Stimulated activated naive CD8-positive, alpha-beta T cell treated with anti-CD3 and anti-CD28 coated beads, Interleukin-15, Interleukin-2, amounts not matched to agents 100 U/mL and 50 U/mL, for 24 hours (primary cell): Measurements from ENCODE around the gene AGBL4.

Source experiments
- ATAC-seq: fragments of 150-1000 bp; cut with Tn5 transposase; one replicate; pipeline ENCODE4 v1.10.0; 2021
- DNase-seq: peaks from one replicate; pipeline ENCODE4 v3.0.0; 2021

AGBL4 gene

DNA sequence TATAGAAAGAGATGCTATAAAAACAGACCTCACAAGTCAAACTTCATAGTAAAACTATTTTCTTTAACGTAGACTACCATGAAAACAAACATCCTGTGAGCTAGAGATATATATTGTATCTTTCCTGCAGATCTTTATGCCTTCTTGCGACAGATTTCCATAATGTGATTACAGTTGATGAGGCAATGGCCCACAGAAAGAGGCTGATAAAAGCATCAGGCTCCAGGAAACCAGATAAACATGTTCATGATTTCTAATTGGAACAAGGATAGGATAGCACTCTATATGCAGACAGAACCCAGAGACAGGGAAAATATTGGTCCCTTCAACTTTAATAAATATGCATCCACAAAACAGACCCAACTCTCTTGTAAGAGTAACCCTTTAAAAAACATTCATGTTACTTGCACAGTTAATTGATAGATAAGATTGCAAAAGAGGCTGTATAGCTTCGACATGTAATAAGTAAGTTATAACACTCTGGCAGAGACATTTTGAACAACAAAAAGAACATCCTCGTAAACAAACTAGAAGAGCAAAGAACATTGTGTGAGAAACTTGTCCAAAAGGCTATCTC, 329.4 kb downstream of the AGBL4 start:
- no peak for ATAC-seq
- no peak for DNase-seq

DNA sequence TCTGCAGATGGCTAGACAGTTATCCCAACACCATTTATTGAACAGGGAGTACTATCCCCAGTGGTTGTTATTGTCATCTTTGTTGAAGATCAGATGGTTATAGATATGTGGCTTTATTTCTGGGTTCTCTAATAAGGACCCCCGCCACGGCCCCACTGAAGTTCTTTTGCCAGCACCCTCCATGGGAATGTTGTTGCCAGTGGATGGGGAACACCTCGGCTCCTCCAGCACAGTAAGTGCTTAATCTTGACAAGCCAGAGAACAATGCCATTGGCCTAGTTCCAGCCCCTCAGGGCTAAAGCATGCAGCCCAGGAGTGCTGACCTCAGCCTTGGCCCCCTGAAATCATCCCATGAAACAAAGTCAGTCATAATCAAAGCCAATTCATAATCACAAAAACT, 337.6 kb downstream of the AGBL4 start:
- ATAC-seq: no peak

DNA sequence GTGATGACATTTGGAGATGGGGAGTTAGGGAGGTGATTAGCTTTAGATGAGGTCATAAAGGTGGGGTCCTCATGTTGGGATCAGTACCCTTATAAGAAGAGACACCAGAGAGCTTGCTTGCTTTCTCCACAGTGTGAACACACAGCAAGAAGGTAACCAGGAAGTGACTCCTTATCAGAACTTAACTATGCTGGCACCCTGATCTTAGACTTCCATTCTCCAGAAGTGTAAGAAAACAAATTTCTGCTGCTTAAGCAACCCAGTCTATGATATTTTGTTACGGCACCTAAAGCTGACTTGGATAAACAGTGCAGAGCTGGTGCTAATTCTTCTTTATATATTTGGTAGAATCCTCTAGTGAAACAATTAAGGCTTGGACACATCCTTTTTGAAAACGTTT, 346.0 kb downstream of the AGBL4 start:
- ATAC-seq (no peak), DNase-seq (no peak)

More for the DNA sequence above, 337.6 kb downstream of the AGBL4 start:
- no peak for DNase-seq

DNA sequence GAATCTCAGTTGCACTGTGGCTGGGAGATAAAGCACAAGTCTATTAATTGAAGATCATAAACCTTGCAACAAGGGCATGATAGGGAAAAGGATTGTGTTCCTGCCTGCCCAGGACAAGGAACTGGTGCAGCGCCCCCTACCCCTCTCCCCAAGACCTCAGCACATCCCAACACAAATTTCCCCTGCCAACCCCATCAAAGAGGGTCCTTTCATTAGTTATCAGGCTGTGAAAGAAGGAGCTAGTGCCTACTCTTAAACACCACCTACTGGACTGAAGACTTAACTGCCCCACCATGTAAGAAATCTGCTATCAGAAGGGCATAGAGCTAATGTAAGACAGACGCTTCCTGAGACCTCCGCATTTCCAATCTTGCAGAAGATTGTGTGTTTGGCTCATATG, 372.6 kb downstream of the AGBL4 start:
- DNase-seq (no peak), ATAC-seq (no peak)

DNA sequence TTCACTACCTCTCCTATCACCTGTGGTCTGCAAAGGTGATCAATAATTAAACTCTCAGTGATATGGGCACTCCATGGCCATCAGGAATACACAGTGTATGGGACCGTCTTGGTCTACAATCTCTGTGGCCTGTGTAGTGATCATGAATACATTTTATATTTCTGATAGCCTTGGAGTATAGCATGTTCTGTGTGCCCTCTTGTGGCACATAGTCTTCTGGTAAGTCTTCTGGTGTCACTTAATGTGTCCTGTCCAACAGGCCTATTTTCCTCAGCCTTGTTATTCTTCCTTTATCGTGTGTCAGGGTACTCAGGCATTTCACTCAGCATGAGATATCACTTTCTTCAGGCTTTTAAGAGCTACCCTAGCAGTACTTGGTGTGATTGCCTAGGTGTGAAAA, 393.6 kb downstream of the AGBL4 start:
- ATAC-seq (no peak), DNase-seq (no peak)

DNA sequence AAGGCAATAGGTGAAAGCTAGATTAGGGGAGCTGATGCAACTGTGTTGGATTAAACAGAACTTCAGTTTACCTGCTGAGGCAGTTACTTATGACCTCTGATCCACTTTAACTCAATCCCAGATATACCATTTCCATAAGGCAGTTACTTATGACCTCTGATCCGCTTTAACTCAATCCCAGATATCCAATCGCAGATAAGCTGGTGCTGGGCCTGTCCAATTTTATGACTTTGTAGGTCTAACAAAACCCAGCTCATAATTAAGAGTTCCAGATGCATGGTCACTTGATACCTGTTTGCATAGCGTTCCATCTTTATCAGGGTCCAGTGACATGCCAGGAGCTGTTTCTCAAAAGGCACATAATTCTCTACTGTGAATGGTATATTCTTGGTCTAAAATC, 396.0 kb downstream of the AGBL4 start:
- ATAC-seq: no peak
- no peak for DNase-seq

DNA sequence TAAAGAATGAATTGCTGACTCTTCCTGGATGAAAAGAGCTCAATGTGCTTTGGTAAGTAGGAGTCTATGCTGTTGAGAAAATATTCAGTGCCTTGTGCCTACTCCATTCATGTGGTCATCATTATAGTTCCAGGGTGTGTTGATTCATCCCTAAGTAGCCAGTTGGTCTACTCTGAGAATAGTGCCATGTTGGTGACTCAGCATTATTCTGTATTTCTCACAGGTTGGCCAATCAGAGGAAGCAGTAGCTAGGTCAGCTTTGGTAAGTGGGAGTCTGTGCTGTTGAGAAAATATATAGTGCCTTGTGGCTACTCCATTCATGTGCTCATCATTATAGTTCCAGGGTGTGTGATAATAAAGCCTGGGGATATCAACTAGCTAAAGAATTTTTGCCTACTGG, 397.3 kb downstream of the AGBL4 start:
- ATAC-seq (no peak), DNase-seq (no peak)

DNA sequence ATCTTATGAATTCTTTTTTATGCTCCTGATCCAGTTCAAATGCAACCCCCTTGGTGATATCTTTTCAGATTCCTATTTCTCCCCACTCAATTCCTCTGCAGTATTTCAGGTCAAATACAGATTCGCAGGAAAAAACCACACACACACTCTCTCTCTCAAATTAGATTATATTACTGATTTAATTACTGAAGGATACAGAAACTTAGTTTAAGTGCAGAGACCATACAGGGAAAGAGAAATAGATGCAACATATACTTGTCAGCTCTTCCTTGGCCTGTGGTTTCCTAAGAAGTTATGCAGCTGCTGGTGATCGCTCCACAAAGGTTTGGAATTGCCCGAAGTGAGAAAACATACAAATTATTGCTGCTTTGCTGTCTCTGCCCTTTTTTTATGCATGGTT, 400.9 kb downstream of the AGBL4 start:
- ATAC-seq: no peak
- no peak for DNase-seq

DNA sequence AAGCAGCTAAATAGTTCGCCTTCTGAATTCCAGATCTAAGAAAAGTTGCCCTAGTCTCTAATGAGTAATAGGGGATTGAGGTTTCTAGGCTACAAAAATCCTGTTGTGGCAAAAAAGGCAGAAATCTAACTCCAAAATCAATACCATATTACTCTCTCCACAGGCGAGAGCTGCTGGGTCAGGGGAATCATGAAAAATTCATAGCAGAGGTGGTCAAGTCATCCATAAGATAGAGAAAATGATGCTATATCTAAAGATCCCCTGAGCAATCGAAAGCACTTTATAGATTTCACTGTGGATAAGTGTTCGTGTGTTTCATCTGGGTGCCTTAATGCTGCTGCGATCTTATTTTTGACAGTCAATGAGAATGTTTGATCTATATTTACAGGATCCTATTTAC, 417.7 kb downstream of the AGBL4 start:
- ATAC-seq: no peak
- DNase-seq: no peak

DNA sequence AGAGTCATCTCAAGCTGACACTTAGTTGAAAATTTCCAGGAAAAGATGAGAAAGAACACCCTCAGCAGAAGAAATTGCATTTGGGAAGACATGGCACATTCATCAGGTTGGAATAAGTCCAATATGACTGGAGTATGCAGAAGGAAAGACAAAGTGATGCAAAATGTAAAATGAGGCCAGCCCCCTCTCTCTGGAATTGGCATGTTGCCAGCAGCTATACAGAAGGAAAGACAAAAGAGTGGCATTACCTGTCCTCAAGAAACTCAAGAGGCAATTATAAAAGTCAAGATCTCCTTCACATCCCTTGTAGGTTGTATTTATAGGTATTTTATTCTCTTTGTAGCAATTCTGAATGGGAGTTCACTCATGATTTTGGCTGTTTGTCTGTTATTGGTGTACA, 426.3 kb downstream of the AGBL4 start:
- DNase-seq (no peak), ATAC-seq (no peak)

DNA sequence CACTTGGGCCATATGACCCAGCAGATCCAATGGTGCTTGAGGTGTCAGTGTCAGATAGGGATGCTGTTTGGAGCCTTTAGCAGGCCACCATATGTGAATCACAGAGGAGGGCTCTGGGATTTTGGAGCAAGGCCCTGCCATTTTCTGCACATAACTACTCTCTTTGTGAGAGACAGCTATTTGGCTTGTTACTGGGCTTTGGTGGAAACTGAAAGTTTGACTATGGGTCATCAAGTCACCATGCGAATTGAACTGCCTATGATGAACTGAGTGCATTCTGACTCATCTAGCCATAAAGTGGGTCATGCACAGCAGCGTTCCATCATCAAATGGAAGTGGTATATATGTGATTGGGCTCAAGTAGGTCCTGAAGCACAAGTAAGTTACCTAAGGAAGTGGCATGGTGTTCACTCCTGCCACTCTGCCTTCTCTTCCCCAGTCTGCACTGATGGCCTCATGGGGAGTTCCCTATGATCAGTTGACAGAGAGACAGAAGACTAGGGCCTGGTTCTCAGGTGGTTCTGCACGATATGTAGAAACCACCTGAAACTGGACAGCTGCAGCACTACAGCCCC, 447.3 kb downstream of the AGBL4 start:
- no peak for DNase-seq
- ATAC-seq: no peak

DNA sequence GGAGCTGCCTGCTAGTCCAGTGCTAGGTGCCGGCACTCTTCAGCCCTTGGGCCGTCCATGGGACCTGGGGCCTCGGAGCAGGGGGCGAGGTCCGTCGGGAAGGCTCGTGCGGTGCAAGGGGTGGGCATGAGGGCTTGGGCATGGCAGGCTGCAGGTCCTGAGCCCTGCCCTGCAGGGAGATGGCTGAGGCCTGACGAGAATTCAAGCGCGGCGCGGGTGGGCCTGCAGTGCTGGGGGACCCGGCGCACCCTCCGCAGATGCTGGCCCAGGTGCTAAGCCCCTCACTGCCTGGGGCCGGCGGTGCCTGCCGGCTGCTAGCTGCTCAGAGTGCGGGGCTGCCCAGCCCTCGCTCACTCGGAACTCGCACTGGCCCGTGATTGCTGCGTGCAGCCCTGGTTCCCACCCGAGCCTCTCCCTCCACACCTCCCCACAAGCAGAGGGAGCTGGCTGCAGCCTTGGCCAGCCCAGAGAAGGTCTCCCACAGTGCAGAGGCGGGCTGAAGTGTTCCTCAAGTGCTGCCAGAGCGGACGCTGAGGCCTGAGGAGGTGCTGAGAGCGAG, 467.0 kb downstream of the AGBL4 start:
- ATAC-seq: no peak
- DNase-seq: no peak

DNA sequence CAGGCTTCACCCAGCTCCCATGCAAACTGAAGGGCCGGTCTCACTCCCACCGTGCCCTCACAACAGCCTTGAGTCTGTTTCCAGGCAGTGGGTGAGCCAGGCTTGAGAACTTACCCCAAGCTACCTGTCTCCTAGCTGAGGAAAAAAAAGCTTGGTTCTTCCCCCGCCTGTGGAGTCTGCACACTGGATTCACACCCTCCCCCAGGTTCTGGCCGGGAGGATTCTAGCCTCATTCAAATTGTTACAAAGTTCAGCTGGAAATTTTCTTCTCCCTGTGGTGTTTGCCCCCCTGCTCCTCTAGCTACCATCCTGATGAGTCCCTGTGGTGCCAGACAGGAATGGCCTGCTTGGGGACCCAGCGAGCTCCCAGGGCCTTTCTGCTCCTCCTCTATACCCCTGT, 471.7 kb downstream of the AGBL4 start:
- no peak for ATAC-seq
- DNase-seq: no peak

DNA sequence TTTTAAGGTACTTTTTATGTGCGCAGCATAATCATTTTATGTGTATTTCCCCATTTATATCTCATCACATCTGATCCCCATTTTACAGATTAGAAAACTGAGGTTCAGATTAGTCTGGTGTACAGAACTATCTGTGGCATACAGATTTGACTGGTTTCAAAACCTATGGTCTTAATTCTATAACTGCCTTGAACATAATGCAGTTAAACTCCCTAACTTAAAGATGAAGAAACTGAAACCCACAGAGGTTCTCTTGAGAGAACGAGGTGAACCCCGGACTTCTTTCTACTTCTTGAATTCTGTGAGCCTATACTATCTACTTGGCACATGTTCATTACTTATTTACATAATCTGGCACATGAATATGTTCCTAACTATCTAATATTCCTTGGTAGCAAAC, 479.1 kb downstream of the AGBL4 start:
- DNase-seq: no peak
- no peak for ATAC-seq

DNA sequence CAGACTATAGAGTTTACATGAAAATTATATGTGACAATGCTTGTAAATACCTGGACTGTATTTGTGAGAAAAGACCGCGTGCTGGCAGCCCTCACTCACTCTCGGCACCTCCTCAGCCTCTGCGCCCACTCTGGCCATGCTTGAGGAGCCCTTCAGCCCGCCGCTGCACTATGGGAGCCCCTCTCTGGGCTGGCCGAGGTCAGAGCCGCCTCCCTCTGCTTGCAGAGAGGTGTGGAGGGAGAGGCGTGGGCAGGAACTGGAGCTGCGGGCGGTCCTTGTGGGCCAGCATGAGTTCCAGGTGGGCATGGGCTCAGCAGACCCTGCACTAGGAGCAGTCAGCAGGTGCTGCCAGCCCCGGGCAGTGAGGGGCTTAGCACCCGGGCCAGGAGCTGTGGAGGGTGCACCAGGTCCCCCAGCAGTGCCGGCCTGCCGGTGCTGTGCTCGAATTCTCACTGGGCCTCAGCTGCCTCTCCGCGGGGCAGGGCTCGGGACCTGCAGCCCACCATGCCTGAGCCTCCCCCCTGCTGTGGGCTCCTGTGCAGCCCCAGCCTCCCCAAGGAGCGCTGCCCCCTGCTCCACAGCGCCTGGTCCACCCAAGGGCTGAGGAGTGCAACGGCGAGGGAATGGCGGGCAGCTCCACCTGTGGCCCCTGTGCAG, 482.5 kb downstream of the AGBL4 start:
- DNase-seq: no peak
- no peak for ATAC-seq

DNA sequence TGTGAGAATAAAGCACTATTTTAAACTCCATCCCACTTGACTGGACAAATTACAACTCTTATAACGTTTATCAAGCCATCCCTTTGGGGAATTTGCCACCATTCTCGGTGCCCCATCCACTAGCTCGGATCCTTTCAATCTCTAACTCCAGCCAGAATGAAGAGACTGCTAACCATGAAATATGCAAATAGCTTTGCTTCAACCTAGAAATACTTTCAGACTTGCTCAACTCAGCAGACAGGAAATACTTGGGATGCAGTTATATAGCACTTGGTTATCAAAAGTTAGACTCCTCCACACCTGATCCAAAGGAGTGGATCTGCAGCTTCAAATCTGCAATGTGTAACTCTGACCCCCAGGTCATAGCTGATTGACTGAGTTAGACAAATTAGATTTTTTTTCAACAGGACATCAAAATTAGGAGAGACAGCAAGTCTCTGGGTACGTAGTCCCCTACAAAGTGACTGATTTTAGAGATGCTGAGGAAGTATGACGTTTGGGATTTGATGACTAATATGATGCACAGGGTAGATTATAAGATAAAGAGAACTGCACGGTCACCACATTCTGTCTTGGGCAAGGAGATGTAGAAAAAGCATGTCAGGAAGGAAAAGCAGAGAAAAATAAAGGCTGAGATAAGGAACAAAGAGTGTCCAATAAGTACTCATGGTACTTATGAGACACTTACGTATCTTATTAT, 496.0 kb downstream of the AGBL4 start:
- no peak for ATAC-seq
- no peak for DNase-seq

DNA sequence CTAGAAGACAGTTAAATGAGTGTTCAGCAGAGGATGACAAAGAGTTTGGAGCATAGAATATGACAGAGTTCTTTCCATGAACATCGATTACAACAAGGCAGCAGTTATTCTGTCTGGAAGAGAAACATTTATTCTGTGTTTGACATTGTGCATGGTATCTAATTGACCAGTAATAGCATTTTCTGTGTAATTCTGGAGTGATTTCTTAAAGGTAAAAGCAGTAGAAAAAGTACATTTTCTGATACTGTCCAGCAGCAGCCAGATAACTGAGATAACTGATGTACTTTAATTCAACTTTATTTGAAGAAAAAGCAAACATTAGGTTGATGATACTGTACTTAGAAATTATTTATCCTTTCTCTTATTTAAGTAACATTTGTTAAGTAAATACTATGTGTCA, 497.1 kb downstream of the AGBL4 start:
- ATAC-seq (no peak), DNase-seq (no peak)

DNA sequence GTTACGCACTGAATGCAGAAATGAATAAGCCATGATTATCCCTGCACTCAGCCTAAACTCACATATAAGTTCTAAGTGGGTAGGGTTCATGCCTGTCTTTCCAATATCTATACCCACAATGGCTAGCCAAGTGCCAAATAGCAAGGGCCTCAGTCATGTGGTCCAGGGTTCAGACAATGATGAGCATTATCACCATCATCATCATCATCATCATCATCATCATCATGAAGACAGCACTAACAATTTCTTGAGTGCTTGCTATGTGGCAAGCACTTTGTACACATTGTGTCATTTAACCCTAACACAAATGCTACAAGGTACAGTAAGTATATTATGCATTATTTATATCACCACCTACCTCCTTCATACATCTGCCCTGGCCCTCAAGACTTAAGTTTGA, 500.0 kb downstream of the AGBL4 start:
- ATAC-seq: no peak
- no peak for DNase-seq

DNA sequence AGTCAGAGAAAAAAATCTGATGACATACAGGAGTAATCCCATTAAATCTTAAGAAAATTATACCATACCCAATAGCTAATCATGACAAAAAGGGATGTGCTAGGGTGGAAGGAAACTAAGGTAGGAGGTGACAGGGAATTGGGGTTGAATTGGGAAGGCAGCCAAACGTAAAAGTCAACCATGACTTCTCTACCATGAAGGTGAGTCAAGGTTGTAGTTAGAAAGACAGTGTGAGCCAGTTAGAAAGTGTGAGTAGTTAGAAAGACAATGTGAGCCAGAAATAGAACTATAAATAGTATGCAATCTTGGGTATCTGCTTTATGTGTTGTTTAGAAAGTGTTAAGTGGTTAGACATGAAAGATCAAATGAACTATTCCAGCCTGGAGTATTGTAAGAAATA, 556.8 kb downstream of the AGBL4 start:
- DNase-seq (no peak), ATAC-seq (no peak)

DNA sequence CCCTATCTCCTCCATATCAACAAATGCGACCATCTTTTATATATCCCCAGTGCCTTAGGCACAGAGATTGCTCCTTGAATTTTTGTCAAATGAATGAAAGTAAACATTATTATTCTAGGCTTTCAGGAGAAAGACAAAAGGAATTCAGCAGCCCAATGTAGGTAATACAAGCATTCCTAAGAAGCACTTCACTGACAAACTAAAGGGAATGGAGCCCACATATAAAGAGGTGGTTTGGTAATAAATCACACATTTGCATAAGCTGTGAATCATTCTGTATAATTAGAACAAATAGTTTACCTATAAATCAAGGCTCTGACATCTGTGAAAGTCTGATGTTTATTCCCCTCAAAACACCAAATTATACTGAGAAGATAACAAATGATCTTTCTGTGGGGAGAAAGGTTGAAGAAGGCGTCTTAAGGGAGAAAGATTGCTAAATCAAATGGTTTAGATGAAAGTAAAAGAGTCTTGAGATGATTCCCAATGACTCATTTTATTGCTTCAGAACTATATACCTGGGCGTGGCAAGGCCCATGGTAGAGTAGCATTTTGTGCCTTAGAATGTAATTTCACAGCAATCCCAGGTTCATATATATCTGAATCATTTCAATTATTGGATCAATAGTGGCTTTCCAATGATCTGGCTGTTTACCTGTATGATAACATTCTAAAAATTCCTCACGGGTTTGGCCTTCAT, 558.1 kb downstream of the AGBL4 start:
- ATAC-seq (no peak), DNase-seq (no peak)

DNA sequence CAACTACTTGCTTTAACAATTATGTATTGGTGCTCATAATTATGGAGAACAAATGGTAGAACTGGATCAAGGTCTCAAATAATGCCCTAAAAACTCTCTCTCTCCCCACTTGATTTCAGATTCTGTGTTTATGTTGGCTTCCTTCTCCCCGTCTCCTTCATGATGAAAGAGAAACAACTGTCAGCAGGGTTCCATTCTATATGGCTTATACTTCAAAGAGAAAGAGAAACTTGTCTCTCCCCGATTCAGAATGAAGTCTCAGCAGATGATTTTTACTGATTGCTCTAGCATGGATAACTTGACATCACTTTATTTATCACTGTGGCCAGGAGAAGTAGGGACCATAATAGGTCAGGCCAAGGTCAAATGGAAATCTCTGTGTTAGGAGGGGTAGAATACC, 575.6 kb downstream of the AGBL4 start:
- DNase-seq (no peak), ATAC-seq (no peak)

DNA sequence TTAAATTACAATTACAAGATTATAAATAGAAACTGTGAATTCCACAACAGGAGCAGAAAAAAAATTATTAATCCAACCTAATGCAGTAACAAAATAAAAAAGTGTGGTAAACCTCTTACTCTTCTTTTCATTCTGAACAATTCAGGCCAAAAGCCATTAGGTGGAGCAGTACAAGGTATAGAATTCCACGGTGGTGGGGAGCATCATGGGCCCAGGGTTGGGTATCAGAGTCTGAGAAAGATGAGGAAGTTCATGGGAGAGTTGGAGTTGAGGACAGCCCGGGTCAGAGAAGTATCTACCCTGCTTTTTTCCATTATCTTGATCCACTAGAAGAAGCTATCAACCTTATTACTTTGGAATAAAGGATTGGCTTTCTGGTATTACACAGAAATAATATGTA, 586.9 kb downstream of the AGBL4 start:
- DNase-seq (no peak), ATAC-seq (no peak)

DNA sequence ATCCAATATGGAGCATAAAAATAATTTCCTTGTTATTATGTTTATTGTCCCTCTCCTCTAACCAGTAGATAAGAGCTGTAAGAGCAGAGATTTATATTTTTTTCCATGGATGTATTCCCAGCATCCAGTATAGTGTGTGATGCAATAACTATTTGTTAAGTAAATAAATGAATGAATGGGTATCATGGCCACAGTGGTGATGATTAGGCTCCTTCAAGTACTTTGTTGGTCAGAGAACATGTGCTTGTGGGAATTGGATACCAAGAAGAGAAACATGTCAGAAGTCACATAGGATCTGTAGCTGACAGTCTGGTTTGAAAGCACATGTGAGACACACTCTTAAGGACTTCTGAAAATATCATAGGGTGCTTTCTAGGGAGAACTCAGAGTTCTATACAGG, 588.5 kb downstream of the AGBL4 start:
- ATAC-seq (no peak), DNase-seq (no peak)
